T-helper 17 cell (primary cell): ENCODE measurements around the gene CCDC183. TPM values are rescaled to one million over a fixed set of nuclear protein-coding genes. Genes with fewer than 3 reads are reported as not detected.
"Not testable (repeated sequence)": the region's sequence is repeated elsewhere in the genome, so short reads cannot be mapped to it uniquely, and the experiment has no call there.

Experiments used
- ATAC-seq: fragments of 150-1000 bp; cut with Tn5 transposase; 2 replicates; pipeline ENCODE4 v1.10.0; 2021; ENCODE audit warnings: mild to moderate bottlenecking, moderate library complexity
- DNase-seq, 3 donors: peaks; one replicate each; pipeline versions ENCODE4 v3.0.0 to v3.0.0-alpha.2; 2020 to 2021
- H3K9me3 ChIP-seq: one replicate; pipeline ENCODE4 v1.7.0; 2013; ENCODE audit warnings: low read length, mild to moderate bottlenecking; ENCODE audit not compliant: control insufficient read depth, poor library complexity, severe bottlenecking
- H3K27ac Mint-ChIP-seq: one replicate; pipeline ENCODE4 v1.8.0; 2022; ENCODE audit warnings: mild to moderate bottlenecking, moderate library complexity, mixed read lengths
- H3K27me3 Mint-ChIP-seq: one replicate; pipeline ENCODE4 v1.8.0; 2022; ENCODE audit warnings: mixed read lengths
- H3K36me3 Mint-ChIP-seq: one replicate; pipeline ENCODE4 v1.8.0; 2022; ENCODE audit warnings: low read depth, mixed read lengths
- H3K4me1 Mint-ChIP-seq: one replicate; pipeline ENCODE4 v1.8.0; 2022; ENCODE audit warnings: mild to moderate bottlenecking, mixed read lengths
- H3K4me3 Mint-ChIP-seq: one replicate; pipeline ENCODE4 v1.8.0; 2022; ENCODE audit warnings: mild to moderate bottlenecking, moderate library complexity, mixed read lengths
- total RNA-seq, 4 donors: library from RNA in 2 of 4; stranded (reverse) in 2 of 4; gene quantifications; one replicate each; pipeline ENCODE4 v1.2.3 and lab custom pipeline; 2022 to 2026

The CCDC183 gene
- total RNA-seq, 2 donors from 2014 or later, result 1.8 to 2.2 TPM

DNA sequence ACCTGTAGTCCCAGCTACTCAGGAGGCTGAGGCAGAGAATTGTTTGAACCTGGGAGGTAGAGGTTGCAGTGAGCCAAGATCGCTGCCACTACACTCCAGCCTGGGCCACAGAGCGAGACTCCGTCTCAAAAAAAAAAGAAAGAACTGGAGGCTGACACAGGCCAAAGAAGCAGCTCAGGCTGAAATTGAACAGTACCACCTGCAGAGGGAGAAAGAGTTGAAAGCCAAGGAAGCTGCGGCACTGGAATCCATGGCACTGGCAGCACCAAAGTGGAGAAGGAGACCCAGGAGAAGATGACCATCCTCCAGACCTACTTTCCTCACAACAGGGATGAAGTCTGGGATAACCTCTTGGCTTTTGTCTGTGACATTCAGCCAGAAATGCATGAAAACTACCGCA, 16.3 kb upstream of the CCDC183 start:
- peaks cover 7% of the 10 kb centered on the region for H3K36me3 Mint-ChIP-seq
- H3K4me1 Mint-ChIP-seq, result peaks cover 10% of the 10 kb centered on the region
- ATAC-seq (no peak), DNase-seq (no peak)
- H3K27me3 Mint-ChIP-seq, result peaks cover 51% of the 10 kb centered on the region
- no peaks in the 10 kb centered on the region for H3K9me3 ChIP-seq
- H3K4me3 Mint-ChIP-seq, result no peak overlapping the region
- no peak overlapping the region for H3K27ac Mint-ChIP-seq

DNA sequence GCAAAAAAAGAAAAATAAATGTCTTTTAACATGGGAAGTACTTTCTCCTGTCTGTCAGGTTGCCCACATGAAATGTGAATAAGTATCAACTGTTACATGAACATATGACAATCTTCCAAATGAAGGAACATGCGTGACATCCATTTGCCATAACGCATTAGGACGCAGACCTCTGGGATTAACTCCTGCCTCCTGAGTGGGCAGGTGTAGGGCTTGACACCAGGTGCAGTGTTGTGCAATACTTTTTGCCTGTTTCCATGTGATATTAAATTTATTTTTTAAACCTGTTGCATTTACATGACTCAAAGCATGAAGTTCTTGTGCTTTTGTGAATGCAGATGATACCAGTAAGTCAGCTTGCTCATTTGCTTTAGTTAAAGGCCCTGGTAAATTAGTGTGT, 13.7 kb upstream of the CCDC183 start:
- H3K36me3 Mint-ChIP-seq, result peaks cover 7% of the 10 kb centered on the region
- ATAC-seq (no peak), DNase-seq (no peak)

DNA sequence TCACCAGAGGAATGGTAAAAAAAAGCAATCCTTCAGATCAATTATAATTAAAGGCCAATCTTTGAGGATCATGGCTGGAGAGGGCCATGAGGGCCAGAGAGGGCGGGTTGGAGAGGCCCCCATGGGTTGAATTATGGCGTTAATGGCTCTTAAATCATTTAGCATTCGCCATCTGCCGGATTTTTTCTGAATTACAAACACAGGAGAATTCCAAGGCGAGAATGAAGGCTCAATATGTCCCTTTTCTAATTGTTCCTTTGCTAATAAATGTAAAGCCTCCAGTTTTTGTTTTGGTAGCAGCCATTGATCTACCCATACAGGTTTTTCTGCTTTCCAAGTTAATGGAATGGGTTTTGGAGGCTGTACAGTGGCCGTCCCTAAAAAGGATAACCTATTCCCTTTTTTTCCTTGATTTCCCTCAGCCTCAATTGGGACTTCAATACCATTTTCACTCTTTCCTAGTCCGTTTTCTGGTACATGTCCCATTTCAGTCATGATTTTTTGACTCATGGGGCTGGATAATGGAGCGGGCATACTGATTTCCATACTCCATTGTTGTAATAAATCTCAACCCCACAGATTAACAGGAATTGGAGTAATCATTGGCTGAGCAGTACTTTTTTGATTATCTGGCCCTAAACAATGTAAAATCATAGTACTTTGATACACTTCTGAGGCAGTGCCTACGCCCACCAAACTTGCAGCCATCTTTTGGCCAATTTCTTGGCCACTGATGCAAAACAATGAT, 11.7 kb upstream of the CCDC183 start:
- ATAC-seq (no peak), DNase-seq (no peak)
- H3K4me1 Mint-ChIP-seq, result peaks cover 25% of the 10 kb centered on the region
- H3K27me3 Mint-ChIP-seq, result peaks cover 26% of the 10 kb centered on the region
- no peak overlapping the region for H3K4me3 Mint-ChIP-seq
- H3K9me3 ChIP-seq, result no peaks in the 10 kb centered on the region
- H3K36me3 Mint-ChIP-seq, result no peaks in the 10 kb centered on the region
- no peak overlapping the region for H3K27ac Mint-ChIP-seq

More for the DNA sequence above, 13.7 kb upstream of the CCDC183 start:
- no peaks in the 10 kb centered on the region for H3K9me3 ChIP-seq
- Mint-ChIP-seq H3K27me3 (peaks cover 44% of the 10 kb centered on the region), H3K27ac (no peak overlapping the region), H3K4me3 (no peak overlapping the region), H3K4me1 (peaks cover 16% of the 10 kb centered on the region)

DNA sequence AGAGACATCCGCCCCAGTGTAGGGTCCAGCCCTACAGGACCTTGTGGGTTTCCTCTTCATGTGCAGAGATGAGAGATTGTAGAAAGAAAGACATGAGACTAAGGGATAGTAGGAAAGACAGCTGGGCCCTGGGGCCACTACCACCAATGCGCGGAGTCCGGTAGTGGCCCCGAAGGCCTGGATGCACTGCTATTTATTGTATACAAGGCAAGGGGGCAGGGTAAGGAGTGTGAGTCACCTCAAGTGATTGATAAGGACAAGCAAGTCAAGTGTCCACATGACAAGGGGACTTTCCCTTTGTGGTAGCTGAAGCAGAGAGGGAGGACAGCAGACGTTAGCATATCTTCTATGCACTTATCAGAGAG, 11.2 kb upstream of the CCDC183 start:
- Mint-ChIP-seq H3K27ac (no peak overlapping the region), H3K36me3 (no peaks in the 10 kb centered on the region), H3K27me3 (peaks cover 21% of the 10 kb centered on the region), H3K4me1 (peaks cover 21% of the 10 kb centered on the region), H3K4me3 (no peak overlapping the region)
- no peak for DNase-seq
- no peaks in the 10 kb centered on the region for H3K9me3 ChIP-seq
- peak; percentile 91 for ATAC-seq

DNA sequence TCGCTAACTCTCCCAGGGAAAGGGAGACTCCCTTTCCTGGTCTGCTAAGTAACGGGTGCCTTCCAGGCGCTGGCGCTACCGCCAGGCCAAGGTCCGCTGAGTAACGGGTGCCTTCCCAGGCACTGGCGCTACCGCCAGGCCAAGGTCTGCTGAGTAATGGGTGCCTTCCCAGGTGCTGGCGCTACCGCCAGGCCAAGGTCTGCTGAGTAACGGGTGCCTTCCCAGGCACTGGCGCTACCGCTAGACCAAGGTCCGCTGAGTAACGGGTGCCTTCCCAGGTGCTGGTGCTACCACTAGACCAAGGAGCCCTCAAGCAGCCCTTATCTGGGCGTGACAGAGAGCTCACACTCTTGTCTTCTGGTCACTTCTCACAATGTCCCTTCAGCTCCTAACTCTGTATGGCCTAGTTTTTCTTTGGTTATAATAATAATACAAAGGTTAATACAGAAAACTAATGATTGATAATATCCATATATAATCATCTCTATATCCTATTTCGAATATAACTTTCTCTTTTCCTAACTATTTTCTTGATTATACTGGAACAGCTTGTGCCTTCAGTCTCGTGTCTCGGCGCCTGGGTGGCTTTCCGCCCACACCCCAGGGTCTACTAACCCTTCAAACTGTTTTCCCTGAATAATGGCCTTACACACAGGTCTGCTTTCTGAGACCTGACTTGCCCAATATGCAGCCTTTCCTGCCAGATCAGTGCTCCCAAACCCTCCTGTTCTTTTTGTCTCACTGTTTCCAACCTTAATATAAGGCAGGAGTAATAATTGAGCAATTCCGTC, 10.4 kb upstream of the CCDC183 start:
- H3K27ac Mint-ChIP-seq, H3K4me3 Mint-ChIP-seq, ATAC-seq, H3K9me3 ChIP-seq, DNase-seq, H3K36me3 Mint-ChIP-seq: not testable (repeated sequence)
- peaks cover 13% of the 10 kb centered on the region for H3K27me3 Mint-ChIP-seq
- peaks cover 21% of the 10 kb centered on the region for H3K4me1 Mint-ChIP-seq

DNA sequence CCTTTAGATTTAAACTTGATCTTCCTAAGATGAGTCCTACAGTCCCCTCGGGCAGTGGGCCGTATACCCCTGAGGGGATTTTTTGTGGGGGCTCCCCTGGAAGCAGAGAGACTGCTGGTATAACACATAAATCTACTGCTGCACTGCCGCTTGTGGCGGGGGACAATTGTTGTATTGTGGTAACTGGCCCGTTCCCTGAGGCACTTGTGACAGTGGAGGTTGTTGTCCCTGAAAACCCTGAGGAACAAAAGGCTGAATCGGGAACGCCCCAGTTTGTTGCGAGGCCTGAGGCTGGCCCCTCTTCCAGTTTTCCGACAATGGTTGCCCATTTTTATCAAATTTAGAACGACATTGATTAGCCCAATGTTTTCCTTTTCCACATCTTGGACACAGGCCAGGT, 9.7 kb upstream of the CCDC183 start:
- Mint-ChIP-seq H3K4me3 (no peak overlapping the region), H3K36me3 (no peaks in the 10 kb centered on the region), H3K27ac (peak overlapping the region; percentile 43), H3K4me1 (peaks cover 21% of the 10 kb centered on the region), H3K27me3 (peaks cover 10% of the 10 kb centered on the region)
- no peaks in the 10 kb centered on the region for H3K9me3 ChIP-seq
- DNase-seq (no peak), ATAC-seq (no peak)

DNA sequence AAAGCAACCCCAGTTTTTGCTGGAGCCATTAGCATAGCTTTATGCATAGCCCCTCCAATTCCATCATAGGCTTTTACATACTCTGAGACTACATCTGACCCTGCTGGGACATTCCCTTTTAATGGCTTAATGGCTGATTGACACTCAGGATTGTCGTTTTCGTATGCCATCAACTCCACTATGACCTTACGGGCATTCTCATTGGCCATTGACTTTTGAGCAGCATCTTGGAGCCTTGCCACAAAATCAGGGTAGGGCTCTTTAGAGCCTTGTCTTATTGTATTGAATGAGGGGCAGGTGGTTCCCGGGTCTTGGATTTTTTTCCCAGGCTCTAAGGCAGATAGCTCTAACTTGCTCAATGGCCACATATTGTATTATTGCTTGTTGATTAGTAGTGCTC, 9.2 kb upstream of the CCDC183 start:
- ATAC-seq, H3K9me3 ChIP-seq, DNase-seq, H3K36me3 Mint-ChIP-seq, H3K4me3 Mint-ChIP-seq: not testable (repeated sequence)
- H3K27ac Mint-ChIP-seq, result peak overlapping the region; percentile 43
- peaks cover 10% of the 10 kb centered on the region for H3K27me3 Mint-ChIP-seq
- peaks cover 23% of the 10 kb centered on the region for H3K4me1 Mint-ChIP-seq

DNA sequence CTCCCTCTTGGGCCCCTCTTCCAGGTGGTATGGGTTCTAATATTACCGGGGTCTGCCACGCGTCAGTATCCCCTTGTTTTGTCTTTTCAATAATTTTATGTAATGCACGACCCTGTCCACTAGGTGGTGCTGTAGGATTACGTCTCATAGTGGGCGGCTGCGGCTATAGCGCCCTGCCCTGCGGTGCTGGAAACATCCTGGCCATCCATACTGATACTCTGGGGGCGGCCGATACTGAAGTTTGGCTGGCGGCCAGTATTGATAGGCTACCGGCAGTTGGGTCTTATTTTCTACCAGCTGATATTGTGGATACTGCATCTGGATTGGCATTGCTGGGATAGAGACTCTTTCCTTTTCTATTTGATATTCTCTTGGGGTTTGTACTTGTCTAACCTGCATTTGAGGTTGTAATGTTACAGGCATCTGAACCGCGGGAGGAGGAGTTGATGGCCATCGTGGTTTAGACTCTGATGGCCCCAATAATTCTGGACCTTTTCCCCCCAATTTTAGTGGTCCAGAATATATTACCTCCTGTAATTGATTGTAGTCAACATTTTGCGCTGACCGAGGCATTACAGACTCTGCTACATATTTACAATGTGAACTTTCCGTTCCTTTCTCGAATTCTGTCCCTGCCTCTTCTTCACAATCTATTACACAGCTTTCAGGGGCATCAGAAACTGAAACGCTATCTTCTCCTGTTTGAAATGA, 8.3 kb upstream of the CCDC183 start:
- DNase-seq (peak; percentile 43 to 59 (median 45)), ATAC-seq (no peak)
- Mint-ChIP-seq H3K27me3 (peaks cover 10% of the 10 kb centered on the region), H3K4me1 (peaks cover 27% of the 10 kb centered on the region), H3K36me3 (no peaks in the 10 kb centered on the region), H3K4me3 (peak overlapping the region; percentile 36), H3K27ac (no peak overlapping the region)
- H3K9me3 ChIP-seq, result no peaks in the 10 kb centered on the region

DNA sequence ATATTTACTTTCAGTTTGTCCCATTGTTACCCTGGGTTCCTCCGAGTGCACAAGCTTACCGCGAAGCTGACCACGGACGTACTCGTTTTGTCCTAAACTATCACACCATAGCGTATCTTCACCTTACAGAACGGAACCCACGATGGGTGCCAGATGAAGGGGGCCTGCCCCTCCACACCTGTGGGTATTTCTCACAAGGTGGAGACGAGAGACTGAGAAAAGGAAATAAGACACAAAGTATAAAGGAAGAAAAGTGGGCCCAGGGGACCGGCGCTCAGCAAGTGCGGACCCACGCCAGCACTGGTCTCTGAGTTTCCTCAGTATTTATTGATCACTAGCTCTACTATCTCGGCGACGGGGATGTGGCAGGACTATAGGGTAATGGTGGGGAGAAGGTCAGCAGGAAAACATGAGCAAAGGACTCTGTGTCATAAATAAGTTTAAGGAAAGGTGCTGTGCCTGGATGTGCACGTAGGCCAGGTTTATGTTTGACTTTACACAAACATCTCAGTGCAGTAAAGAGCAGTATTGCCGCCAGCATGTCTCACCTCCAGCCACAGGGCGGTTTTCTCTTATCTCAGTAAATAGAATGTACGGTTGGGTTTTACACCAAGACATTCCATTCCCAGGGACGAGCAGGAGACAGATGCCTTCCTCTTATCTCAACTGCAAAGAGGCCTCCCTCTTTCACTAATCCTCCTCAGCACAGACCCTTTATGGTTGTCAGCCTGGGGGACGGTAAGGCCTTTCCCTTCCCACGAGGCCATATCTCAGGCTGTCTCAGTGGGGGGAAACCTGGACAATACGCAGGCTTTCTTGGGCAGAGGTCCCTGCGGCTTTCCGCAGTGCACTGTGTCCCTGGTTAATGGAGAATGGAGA, 7.3 kb upstream of the CCDC183 start:
- not testable (repeated sequence) for DNase-seq, H3K9me3 ChIP-seq, H3K36me3 Mint-ChIP-seq, ATAC-seq, H3K27ac Mint-ChIP-seq, H3K4me3 Mint-ChIP-seq
- H3K4me1 Mint-ChIP-seq, result peaks cover 27% of the 10 kb centered on the region
- peaks cover 10% of the 10 kb centered on the region for H3K27me3 Mint-ChIP-seq

DNA sequence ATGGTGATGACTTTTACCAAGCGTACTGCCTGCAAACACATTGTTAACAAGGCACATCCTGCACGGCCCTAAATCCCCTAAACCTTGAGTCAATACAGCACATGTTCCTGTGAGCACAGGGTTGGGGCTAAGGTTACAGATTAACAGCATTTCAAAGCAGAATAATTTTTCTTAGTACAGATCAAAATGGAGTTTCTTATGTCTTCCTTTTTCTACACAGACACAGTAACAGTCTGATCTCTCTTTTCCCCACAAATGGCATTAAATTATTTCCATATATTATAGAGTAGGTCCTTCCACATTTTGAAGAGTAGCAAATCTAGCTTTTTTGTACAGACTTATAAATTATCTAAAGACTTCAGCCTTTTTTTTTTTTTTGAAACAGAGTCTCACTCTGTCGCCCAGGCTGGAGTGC, 6.6 kb upstream of the CCDC183 start:
- H3K9me3 ChIP-seq, result no peaks in the 10 kb centered on the region
- peaks cover 10% of the 10 kb centered on the region for H3K27me3 Mint-ChIP-seq
- DNase-seq (no peak), ATAC-seq (no peak)
- peaks cover 27% of the 10 kb centered on the region for H3K4me1 Mint-ChIP-seq
- H3K27ac Mint-ChIP-seq, result no peak overlapping the region
- no peaks in the 10 kb centered on the region for H3K36me3 Mint-ChIP-seq
- H3K4me3 Mint-ChIP-seq, result no peak overlapping the region

DNA sequence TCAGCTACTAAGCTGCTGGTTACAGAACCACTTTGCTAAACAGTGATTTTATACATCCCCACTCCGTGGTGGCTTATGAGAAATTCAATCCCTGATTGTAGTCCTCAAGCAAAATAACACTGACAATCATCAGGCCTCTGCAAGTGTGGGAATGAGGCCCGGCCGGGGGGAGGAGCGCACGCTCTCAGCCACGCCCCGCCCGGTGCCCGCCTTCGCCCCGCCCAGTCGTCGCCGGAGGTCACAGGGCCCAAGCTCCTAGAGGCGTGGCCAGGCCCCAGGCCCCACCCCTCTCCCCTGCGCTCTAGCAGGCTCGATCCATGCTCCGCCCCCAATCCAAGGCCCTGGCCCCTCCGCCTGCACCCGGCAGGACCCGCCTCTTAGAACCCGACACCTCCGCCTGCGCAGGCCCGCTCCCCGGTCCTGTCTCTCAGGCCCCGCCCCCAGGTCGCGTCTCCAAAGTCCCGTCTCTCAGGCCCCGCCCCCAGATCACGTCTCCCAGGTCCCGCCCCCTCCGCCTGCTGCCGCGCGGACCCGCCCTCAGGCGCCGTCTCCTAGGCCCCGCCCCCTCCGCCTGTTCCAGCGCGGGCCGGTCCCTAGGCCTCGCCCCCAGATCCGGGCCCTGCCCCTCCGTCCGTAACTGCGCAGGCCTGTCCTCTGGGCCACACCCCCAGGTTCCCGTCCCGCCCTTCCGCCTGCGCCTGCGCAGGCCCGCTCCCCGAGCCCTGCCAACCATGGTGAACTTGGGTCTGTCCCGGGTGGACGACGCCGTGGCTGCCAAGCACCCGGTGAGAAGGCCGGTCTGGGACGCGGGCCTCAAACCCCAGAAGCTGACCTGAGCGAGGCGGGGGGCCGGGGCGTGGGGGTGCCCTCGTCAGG, 5.3 kb upstream of the CCDC183 start, which contains the start of gene TMEM141:
TMEM141 (plus strand) TSS at position 705 of the 876 bp plus-strand sequence; CDS start at position 732, 27 bp downstream.
- H3K27ac Mint-ChIP-seq, result peak within 1 kb of the TSS; percentile 56

More for the DNA sequence above, 5.3 kb upstream of the CCDC183 start, which contains the start of gene TMEM141:
- no peaks in the 10 kb centered on the region for H3K36me3 Mint-ChIP-seq
- peaks cover 22% of the 10 kb centered on the region for H3K4me1 Mint-ChIP-seq
- peak; percentile 99 to 100 (median 100) for DNase-seq
- no peaks in the 10 kb centered on the region for H3K9me3 ChIP-seq
- ATAC-seq, result peak; percentile 89
- peaks cover 4% of the 10 kb centered on the region for H3K27me3 Mint-ChIP-seq
- peak within 1 kb of the TSS; percentile 84 for H3K4me3 Mint-ChIP-seq
